GM18517 (cell line): Measurements from ENCODE around the gene C2orf68.
"Not testable (repeated sequence)": the region's sequence is repeated elsewhere in the genome, so short reads cannot be mapped to it uniquely, and the experiment has no call there.

ENCODE experiments used
- ATAC-seq: cut with Tn5 transposase; IDR thresholded peaks from one replicate; pipeline ENCODE4 v1.9.1; 2021; ENCODE audit warnings: mild to moderate bottlenecking, moderate library complexity; ENCODE audit not compliant: unreplicated experiment

The C2orf68 gene

DNA sequence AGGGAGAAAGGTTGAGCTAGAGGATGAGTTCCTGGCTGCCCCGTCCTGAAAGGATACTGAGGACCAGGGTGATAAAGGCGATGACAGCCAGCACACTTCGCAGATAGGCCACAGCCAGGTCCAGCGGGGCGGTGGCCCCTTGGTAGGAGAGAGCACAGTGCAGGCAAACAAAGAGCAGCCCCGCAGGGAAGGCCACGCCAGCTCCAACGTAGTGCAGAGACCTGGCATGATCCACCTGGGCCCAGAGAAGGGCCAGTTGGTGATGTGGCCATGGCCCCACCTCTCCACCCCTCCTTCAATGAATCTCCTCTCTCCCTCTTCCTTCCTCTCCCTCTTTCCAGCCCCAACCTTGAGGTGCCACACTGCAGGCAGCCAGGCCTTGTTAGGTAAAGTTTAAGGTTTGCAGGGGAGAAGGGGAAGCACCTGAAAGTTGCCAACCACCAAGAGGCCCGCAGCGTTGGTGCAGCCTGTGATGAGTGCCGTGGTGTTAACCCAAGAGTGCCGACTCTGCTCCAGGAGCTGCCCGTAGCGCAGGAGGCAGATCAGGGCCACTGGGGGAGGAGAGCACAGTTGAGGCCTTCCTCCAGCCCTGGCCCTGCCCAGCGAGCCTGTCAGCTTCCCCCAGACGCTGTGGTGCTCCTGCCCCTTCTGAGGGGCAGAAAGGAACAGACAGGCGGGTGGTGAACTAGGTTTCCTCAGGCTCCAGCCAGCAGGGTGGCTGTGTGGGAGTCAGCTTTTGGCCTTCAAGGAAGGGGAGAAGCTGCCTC, 12.2 kb downstream of the C2orf68 start:
- no peak for ATAC-seq

DNA sequence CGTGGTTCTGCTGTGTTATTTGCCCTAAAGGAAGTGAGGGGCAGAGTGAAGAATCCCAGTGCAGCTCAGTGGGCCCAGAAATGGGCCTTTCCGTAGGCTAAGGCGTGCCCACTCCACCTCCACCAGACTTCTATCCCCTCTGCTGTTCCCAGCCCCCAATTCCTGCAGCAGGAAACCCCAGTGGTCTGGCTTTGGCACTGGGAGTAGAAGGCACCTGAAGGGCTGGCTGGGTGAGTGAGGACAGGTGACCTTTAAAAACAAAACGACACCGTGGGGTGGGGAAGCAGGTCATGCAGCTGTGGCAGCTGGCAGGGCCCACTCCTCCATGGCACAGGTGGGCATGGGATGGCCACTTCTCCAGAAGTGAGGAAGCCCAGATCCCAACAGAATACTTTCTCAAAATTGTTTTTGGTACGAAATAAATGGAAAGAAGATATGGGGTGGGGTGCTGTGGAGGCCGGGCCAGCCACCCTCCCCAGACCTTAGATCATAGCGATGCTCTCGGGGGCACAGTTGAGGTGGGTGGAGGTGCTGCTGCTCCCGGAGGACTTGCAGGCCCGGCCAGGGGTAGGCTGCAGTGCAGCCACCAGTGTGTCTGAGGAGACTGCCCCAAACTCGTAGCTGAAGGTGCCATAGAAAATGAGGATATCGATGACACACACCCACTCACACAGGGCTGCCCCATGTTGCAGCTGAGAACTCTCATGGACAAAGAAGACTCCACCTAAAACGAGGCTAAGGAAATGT, 13.1 kb downstream of the C2orf68 start:
- no peak for ATAC-seq

DNA sequence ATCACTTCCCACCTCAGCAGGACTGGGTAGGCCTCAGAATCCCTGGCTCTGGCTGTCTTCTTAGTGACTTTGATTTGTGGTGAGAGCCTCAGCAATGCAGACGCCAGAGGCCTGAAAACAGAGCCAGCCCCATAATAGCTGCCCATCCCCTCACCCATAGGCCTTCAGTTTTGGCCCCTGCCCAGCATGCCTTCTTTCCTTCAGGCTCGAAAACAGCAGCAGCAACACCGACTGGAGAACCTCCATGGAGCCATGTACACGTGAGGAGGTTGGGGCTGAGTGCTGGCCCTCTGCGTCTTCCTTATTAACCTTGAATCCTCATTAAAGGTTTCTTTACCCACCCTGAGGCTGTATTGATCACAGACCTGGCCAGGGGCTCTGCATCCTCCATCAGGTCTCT, 14.6 kb downstream of the C2orf68 start:
- ATAC-seq, result no peak

DNA sequence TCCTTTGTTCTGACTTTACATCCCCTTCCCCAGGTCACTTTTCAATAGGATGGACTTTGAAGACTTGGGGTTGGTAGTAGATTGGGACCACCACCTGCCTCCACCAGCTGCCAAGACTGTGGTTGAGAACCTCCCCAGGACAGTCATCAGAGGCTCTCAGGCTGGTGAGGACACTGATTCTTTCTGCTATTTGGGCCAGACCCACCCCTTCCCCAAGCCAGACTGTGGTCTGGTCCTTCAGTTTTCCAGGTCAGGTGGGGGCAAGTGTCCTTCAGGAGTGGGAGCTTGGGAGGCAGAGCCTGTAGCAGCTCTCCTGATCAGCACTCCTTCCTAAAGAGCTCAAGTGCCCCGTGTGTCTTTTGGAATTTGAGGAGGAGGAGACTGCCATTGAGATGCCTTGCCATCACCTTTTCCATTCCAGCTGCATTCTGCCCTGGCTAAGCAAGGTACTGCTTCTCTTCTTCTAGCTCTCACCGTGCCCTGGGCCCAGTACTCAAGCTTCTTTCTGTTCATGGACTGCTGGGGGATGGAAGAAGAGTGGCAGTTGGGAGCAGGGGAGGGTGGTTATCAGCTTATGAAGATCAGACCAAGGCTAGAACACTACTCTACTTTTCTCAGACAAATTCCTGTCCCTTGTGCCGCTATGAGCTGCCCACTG, 15.3 kb downstream of the C2orf68 start:
- ATAC-seq, result no peak

DNA sequence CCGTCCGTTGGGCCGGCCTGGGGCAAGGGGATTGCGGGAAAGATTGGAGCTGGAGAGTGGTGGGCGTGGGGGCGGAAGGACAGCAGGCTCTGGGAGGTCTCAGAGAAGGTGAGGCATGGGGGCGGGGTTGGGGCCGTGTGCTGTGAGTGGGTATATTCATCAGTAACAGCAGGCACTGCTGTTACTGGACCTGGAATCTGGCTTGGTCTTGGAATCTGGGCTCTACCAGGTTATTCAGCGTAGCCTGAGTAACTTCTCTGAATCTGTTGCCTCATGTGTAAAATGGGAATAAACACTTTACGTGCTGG, 15.9 kb downstream of the C2orf68 start:
- ATAC-seq, result no peak

DNA sequence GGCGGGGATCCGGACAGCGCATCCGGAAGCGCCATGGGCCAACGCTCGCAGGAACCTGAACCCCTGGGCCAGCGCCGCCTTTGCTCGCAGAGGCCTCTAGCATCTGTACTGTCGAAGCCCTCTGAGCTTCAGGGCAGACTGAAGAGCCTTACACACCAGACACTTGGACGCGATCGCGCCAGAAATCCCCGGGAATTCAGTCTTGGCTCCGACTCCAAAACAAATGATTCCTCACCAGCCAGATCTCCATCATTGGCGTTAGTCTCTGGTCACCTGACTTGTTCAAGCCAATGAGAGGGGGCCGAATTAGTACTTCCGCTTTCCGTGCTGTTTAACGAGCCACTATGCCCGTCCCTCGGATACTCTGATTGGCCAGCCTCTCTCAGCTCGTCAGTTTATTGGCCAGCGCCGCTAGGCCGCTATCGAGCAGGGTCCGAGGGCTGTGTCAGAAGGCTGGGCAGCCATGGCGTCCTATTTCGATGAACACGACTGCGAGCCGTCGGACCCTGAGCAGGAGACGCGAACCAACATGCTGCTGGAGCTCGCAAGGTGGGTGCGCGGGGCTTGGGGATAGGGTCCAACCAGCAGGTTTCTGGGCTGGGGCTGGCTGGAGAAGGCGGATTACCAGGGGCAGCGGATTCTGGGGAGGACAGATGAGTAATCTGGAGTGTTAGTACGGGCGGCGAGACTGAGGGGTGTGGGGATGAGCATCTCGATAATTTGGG, 16.4 kb downstream of the C2orf68 start, which contains the start of gene RNF181:
RNF181 (plus strand) TSS at position 445 of the 725 bp plus-strand sequence; CDS start at position 464, 19 bp downstream.
- ATAC-seq, result peak; percentile 99

DNA sequence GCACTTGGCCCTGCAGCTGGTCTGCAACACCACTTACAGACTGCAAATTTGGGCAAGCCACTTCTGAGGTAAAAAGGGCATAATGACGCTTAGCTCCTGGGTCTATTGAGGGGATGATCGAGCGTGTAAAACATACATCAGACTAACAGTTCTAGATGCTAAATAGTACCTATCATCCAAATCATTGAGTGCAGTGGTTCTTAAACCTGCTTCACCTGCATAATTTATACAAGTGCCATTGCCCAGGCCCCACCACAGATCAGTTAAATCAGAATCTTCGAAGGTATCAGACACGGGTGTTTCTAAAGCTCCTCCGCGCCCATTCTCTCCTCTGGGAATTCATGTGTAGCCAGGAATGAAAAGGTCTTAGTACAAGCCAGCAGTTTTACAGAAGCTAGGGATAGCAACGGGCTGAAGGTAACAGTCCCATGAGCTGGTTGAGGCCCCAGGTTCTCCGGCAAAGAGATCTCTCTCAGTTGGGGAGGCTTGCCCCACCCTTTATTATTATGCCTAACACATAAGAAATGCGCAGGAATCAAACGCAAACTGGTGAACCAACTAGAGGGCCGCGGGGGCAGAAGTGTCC, 17.1 kb downstream of the C2orf68 start:
- no peak for ATAC-seq

DNA sequence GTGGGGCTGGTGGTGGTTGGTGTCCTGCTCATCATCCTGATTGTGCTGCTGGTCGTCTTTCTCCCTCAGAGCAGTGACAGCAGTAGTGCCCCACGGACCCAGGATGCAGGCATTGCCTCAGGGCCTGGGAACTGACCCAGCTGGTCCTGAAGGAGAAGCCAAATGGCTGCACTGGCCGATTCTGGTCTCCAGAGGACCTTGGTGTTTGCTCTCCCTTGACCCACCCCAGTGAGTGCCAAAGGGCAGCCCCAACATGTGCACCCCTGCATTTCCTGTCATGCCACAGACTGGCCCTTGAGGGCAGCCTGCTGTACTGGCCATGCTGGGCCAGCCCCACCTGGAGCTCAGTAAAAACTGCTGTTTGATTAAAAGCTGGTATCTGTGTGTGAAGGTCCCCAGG, 18.8 kb downstream of the C2orf68 start:
- no peak for ATAC-seq

DNA sequence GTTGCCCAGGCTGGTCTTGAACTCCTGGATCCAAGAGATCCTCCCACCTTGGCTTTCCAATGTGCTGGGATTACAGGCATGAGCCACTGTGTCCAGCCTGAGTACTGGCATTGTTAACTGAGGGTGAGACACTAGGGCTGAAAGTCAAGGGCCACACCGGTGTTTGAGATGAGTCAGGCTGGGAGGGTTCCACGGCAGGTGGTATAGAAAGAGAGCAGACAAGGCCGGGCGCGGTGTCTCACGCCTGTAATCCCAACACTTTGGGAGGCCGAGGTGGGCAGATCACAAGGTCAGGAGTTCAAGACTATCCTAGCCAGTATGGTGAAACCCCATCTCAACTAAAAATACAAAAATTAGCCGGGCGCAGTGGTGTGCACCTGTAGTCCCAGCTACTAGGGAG, 19.6 kb downstream of the C2orf68 start:
- not testable (repeated sequence) for ATAC-seq

DNA sequence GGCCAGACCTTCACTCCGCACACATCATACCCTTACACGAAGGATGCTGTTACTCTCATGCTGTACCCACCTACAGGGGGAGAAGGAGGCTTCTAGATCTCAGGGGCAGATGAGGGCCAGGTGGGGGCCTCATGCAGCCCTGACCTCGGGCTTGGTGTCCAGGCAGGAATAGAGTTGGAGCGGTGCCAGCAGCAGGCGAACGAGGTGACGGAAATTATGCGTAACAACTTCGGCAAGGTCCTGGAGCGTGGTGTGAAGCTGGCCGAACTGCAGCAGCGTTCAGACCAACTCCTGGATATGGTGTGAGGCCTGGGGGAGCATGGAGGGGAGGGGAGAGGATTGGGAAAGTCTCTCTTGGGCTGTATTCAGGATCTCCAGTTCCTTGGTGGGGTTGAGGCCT, 20.3 kb downstream of the C2orf68 start:
- no peak for ATAC-seq

DNA sequence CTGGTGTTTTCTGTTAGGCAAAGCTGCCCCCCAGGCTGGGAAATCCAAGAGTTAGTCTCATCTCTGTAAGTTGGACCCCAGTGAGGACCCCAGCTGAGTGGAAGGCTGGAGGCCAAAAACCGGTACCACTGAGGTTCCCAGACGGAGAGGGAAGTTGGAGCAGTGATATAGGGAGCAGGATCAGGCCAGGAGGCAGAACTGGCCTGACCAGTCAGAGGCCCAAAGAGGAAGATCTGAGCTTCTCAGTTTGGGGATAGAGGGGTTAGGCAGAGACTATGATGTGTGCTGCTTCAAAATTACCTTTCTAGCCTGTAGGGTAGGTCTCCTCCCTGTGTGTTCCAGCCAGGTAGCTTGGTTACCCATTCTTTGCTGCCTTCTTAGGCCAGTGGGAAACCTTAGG, 20.9 kb downstream of the C2orf68 start:
- ATAC-seq, result no peak

DNA sequence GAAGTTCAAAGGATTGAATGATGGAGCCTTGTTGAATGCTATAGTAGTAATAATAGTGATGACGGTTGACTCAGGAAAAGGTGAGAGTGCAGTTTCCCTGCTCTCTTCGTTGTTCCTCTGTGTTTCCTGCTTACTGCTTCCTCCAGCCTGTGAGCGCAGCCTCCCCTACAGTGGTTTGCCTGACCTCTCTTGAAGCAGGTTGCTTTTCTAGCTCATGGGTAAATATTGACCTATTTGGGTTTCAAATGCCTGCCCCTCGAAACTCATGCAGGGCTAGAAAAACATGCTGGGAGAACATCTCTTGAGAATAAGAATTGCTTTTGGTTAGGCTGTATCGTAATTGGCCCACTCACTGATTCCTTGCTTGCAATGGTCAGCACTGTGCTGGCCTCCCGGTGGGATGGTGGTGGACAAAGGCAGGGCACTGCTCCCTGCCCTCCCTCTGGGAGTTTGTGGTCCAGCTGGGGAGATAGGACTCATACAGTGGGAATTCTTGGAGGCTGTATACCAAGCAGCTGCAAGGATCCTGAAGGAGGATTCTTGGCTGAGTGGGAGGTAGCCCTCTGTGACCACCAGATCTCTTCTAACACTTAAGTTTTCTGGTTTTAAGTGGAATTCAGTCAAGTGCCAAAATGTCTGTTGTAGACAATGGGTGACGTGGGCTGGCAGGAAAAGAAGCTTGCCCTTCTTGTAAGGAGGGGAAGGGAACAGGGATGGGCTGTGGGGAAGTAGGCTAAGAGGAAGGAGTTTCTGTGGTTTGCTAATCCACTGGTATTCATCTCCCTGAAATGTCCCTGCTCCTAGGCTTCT, 21.7 kb downstream of the C2orf68 start:
- ATAC-seq, result no peak

DNA sequence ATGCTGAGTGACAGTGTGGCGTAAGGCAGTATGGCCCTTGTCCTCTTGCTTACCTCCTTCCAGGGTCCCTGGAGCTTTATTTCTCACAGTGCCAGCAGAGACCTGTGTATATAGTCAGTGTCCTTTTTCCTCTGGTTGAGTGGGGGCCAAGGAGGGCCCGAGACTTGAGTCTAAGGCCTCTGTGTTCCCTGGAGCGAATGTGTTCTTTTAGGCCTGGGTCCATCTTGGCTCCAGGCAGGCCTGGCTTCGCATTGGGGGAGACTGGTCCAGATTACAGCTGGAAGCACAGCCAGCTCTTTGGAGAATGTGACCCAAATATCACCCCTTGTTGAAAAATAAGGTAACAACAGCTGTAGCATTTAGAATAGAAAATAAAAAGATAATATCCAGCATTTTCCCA, 22.7 kb downstream of the C2orf68 start:
- no peak for ATAC-seq

DNA sequence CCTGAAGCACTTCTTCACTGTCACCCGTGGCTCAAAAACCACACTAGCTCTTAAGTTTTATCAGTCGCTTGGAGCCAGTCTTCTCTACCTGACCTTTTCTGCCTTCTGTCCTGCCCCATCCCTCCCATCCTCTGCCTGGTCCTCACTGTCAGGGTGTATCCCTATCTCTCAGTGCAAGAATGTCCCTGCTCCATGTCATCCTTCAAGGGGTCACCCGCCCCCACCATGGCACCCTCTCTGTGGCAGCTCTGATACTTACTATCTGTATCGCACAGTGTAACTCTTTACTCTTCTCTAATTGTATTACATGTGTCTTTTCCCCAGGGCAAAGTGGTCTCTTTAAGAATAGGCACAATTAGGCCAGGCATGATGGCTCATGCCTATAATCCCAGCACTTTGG, 23.2 kb downstream of the C2orf68 start:
- ATAC-seq, result no peak

DNA sequence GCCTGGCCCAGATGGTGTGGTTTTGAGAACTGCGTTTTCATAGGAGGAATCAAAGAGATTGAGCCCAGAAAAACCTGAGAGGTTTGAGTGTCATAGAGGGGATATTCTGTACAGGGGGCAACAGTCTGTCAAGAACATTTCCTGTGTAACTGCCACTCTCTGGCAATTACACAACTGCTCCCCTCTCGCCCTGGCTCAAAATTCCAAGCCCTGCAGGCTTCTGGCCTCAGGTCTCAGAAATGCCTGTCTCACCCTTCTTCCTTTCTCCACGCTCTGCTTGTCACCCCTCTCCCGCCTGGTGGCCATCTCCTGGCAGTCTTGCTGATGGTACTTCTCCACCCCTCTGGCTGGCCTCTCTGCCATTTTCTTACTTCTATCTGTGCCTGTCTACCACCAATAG, 23.6 kb downstream of the C2orf68 start:
- ATAC-seq, result no peak

DNA sequence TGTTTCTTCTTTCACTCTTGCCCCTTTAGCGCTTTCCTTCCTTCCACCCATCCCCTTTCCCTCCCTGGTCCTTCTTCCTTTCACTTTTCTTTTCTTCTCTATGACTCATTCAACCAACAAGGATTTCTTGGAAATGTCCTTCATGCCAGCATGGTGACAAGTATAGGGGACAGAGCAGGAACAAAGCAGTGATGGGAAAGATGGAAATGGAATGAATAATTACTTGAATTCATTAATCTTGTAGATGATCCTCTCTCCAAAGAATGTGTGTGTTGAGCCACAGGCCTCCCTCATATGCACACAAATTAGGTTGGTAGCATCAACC, 26.1 kb downstream of the C2orf68 start:
- ATAC-seq, result no peak

DNA sequence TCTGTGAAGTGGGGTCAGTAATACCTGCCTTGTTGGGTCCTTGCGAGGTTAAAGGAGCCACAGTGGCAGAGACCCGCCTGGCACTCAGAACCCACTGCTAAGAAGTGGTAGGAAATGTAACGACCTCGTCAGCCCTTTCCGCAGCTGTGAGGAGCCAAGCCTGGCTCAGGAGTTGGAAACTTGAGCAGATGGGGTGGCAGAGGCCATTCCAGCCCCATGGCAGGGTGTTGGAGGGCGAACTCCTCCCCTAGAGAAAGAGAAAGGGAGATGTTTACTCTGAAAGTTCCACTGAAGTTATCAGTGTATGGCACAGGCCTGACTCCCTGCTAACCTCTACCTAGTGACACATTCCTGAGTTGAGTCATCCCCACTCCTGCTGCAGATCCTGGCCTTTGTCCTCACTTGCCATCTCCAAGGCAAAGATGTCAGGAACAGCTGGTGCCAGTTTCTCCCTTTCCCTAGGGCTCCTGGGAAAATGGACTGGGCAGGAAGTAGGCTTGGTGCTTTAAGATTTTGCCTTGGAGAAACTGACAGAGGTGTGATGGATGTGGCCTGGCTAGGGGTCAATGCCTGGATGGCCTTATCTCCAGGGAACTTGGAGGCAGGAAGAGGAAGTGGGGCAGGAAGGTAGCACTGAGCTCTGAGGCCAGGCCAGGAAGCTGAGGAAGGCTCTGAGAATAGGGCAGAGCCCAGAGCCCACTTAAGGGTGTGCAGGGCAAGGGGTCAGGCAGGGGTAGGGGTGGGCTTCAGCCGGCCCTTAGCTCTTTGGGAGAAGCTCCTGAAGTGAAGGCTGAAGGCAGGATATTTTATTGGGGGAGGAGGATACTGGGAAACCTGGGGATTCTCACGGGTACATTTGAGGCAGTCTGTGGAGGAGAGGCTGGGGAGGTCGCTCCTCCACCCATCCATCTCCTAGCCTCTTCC, 26.7 kb downstream of the C2orf68 start:
- ATAC-seq, result peak; percentile 44

DNA sequence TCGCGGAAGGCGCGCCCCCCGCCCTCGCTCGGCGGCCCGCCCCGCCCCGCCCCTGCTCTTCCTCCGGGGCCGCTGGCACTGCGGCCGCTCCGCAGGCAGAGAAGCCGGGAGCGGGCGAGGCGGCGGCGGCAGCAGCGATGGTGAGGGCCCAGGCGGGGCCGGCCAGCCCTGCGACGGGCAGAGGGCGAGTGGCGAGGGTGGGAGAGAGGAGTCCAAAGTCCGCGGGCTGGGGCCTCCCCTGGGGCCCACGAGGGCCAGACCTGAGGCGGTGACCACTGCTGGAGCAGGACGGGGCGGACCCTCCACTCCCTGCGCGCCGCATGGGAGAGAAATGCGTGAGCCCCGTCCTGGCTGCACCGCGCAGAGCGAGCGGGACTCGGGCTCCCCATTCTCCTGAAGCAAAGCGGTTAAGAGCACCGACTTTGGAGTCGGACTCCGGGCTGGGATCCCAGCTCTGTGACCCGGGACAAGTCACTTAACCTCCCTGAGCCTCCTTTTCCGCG, 27.5 kb downstream of the C2orf68 start, which contains the start of gene VAMP5:
VAMP5 (plus strand) TSS at position 78 of the 503 bp plus-strand sequence; CDS start at position 138, 60 bp downstream.
- ATAC-seq, result peak; percentile 56
